Hippocampal formation (tissue), 2 donors: ENCODE measurements around the gene SBNO2.

ENCODE experiments used
- DNase-seq, 2 donors: peaks; one replicate each; lab custom pipeline; 2025; lab: John Stamatoyannopoulos, UW

Gene SBNO2

DNA sequence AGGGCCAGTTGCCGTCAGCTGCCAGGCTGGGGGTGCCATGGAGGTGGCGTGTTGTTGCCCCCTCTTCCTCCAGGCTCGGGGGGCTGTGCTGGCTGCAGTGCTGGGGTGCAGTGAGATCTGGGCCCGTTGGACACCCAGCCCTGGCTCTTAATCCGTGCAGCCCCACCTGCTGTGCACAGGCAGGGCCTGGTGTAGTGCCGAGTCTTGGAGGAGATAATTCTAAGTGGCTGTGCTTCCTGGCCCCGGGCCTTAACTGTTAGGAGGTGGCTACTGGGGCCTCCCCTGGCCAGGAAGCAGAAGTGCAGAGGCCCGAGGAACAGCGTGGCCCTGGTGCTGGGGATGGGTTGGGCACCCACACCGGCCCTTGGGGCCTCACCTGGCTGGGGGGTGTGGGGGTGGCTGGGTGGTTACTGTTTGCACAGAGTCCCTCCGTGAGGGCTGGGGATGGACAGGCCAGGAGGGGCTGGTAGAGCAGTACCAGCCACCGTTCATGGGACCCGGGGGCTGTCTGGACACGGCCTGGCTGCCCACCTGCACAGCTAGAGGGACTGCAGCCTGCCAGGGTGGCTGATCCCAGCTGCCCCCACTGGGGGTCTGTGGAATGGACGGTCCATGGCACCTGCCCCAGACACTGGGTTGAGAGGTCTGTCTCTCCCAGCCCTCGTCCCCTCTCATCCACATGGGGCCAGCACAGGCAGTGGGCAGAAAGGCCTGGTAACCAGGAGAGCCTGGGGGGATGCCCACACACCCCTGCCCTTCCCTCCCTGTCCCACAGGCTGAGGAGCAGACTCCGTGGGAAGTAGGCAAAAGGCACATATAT, 67.0 kb downstream of the SBNO2 start:
- no peak for DNase-seq

DNA sequence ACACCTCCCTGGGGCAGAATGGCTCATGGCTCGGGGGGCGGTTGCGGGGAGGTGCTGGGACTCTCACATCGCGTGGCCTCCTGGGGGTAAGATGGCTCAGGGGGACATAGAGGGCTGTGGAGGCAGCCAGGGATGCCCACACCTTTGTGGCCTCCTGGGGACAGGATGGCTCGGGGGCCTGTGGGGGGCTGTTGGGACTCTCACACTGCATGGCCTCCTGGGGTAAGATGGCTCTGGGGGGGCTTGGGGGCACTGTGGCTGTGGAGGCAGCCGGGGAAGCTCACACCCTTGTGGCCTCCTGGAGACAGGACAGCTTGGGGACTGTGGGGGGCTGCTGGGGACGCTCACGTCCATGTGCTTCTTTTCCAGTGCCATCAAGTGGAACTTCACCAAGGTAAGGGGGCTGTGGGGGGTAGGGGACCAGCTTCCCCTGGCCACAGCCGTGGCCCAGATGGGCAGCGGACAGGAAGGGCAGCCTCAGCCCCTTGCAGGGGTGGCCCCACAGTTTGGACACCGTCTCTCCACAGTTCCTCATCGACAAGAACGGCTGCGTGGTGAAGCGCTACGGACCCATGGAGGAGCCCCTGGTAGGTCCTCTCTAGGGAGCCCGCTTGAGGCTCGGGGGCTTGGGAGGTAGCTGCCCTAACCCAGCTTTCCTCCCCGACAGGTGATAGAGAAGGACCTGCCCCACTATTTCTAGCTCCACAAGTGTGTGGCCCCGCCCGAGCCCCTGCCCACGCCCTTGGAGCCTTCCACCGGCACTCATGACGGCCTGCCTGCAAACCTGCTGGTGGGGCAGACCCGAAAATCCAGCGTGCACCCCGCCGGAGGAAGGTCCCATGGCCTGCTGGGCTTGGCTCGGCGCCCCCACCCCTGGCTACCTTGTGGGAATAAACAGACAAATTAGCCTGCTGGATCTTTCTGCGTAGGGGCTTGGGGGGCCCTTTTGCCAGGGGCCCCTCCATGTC, 67.9 kb downstream of the SBNO2 start:
- no peak for DNase-seq

DNA sequence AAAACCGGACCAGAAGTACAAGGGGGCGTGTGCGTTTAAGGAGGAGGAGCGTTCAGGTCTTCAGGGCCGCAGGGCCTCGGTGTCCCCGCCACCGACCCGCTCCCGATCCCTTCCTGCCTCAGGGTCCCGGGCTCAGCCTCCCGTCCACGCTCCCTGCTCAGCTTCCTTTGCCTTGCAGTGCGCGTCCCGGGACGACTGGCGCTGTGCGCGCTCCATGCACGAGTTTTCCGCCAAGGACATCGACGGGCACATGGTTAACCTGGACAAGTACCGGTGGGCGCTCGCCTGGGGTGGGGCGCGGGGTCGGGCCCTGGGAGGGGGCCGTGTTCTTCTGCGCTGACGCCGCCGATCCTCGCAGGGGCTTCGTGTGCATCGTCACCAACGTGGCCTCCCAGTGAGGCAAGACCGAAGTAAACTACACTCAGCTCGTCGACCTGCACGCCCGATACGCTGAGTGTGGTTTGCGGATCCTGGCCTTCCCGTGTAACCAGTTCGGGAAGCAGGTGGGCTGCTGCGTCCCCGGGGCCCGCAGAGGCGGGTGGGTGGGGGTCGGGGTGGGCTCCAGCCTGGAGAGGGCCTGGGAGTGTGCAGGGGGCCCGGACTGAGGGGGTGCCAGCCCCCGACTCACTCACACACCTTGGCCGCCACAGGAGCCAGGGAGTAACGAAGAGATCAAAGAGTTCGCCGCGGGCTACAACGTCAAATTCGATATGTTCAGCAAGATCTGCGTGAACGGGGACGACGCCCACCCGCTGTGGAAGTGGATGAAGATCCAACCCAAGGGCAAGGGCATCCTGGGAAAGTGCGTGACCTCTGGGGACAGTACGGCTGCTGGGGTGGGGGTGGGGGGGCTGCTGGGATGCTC, 68.8 kb downstream of the SBNO2 start:
- DNase-seq: no peak

DNA sequence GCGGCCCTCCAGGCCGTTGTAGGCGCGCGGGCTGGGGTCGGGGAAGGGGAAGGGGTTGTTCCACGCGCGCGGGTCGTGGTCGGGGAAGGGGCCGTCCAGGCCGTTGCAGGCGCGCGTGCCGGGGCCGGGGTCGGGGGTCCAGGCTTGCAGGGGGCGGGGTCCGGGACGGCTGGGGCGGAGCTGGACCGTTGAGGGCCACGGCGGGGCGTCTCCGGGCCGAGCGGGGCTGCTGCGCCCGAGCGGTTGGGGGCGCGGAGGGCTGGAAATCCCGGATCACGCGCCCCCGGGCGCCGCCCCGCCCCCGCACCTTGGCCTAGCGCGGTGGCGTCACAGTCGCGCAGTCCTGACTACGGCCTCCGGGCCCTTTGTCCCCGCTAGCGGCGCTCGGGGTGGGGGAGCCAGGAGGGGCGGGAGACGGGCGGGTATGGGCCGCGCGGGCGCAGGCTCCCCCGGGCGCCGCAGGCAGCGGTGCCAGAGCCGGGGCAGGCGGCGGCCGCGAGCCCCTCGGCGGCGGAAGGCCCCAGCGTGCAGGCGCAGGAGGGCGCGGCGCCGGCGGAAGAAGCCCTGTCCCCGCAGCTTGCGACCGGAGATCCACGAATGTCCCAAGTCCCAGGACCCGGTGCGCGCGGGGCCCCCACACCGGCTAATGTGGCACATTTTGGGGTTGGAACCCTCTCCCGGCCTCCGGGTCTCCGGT, 69.6 kb downstream of the SBNO2 start:
- DNase-seq: peak; percentile 41 to 54

DNA sequence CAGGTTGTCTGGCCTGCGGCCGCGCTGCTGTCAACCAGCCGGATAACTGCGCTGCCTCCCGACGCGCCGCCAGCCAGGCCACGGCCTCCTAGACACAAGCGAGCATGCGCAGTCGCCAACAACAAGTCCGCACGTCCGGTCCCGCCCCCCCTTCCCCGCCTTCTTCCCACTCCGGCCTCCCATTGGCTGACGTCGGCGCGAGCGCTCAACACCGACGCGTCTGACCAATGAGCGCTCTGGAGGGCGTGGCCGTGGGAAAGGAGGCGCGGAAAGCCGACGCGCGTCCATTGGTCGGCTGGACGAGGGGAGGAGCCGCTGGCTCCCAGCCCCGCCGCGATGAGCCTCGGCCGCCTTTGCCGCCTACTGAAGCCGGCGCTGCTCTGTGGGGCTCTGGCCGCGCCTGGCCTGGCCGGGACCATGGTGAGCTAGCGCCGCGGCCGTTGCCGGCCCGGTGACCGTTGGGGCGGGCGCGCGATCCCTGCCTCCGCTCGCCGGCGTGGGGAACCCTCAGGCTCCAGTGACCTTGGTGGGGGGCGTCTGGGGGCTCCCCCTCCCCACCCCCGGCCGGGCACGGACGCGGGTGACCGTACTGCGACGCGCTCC, 70.3 kb downstream of the SBNO2 start, which contains the start of gene GPX4:
Gene GPX4, plus strand, starts transcription at position 287 of the 603 bp plus-strand sequence. Its CDS starts 50 bp downstream, at position 337.
- DNase-seq: peak; percentile 96 to 98

DNA sequence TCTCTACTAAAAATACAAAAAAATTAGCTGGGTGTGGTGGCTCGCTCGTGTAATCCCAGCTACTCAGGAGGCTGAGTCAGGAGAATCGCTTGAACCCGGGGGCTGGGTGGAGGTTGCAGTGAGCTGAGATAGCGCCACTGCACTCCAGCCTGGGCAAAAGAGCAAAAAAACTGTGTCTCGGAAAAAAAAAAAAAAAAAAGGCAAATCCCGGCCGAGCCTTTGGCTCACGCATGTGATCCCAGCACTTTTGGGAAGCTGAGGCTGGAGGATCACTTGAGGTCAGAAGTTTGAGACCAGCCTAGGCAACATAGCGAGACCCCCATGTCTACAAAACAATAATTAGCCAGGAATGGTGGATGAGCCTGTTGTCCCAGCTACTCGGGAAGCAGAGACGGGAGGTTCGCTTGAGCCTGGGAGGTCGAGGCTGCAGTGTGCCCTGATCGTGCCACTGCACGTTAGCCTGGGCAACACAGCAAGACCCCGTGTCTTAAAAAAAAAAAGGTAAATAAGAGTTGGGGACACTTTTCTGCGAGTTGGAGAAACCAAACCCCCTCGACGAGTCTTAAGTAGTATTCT, 70.8 kb downstream of the SBNO2 start:
- no peak for DNase-seq

DNA sequence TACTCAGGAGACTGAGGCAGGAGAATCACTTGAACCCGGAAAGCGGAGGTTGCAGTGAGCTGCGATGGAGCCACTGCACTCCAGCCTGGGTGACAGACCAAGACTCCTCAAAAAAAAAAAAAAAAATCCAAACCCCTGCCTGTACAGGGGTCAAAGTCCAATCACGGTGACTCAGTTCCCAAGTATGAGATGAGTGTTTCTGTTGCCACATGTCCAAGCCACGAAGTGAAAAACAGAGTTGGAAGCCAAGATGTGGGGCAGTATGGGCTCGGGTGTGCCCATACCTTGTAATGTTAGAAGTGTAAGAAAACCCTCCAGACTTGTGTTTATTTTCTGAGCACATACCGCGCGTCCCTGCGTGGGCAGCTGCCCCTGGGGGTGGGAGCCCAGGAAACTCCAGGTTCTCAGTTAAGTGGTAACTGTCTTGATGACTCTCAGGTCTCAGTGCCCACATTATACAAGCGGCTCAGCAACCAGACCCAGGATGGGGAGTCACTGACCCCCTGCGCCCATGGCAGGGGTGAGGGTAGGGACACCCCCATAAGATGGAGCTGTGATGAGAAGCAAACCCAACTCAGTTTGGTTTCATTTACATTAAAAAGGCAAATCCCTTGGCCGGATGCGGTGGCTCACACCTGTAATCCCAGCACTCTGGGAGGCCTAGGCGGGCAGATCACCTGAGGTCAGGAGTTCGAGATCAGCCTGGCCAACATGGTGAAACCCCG, 71.5 kb downstream of the SBNO2 start:
- DNase-seq: no peak

DNA sequence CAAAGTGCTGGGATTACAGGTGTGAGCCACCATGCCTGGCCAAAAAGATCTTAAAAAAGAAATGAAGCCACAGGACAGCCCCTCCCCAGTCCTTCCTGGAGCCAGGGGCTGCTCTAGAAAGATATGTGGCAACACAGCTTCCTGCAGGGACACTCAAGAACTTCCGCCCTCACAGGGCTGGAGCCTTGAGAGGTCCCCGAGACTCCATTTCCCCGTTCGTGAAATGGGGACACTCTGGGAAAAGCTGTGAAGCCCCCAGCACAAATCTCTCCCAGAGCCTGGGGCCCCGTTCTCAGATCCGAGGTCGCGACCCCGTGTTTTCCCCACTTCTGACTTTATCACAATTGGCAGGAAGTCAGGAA, 72.8 kb downstream of the SBNO2 start:
- DNase-seq: no peak

DNA sequence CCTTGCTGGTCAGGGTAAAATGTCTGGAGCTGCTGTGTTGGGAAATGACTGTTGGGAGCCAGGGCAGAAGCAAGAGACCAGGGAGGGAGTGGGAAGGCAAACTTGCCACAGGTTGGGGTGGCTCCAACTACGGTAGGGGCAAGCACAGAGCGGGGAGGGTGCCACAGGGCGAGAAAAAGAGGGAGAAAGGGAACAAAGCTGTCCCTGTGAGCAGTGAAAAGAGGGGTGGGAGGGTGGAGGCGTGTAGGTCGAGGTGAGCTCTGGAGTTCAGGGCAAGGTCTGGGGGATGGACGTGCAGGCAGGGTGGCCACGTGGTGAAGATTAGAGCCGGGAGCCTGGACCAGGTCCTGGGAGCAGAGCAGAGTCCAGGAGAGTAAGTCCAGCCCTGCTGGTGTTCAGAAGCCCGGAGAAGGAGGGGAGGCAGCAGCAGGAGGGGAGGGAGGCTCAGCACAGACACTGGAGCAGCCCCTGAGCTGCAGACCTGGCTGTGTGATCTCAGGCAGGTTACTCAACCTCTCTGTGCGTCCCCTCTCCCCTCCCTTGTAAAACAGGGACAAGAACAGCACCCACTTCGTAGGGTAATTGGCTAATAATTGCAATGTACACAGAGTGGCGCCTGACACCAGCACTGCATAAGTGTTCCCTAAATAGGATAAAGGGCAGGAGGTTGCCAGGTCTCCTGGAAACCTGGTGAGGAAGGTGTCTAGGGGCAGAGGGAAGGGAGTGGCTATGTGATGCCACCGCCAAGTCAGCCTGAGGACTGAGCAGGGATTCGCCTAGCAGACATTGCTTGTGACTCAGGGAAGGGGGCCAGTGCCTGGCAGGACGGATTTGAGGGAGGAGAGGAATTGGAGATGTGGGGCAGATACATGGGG, 75.7 kb downstream of the SBNO2 start:
- DNase-seq: no peak

DNA sequence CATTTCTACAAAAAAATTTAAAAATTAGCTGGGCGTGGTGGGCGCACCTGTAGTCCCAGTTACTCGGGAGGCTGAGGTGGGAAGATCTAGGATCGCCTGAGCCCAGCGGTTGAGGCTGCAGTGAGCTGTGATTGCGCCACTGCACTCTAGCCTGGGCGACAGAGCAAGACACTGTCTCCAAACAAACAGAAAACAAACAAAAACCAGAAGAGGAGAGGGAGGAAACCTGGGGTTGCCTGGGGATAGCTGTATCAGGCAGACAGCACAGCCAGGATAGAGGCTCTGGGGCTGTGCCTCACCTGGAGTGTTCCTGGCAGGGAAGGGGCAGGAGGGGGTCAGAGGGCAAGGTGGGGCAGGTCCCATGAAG, 76.3 kb downstream of the SBNO2 start:
- DNase-seq: no peak

DNA sequence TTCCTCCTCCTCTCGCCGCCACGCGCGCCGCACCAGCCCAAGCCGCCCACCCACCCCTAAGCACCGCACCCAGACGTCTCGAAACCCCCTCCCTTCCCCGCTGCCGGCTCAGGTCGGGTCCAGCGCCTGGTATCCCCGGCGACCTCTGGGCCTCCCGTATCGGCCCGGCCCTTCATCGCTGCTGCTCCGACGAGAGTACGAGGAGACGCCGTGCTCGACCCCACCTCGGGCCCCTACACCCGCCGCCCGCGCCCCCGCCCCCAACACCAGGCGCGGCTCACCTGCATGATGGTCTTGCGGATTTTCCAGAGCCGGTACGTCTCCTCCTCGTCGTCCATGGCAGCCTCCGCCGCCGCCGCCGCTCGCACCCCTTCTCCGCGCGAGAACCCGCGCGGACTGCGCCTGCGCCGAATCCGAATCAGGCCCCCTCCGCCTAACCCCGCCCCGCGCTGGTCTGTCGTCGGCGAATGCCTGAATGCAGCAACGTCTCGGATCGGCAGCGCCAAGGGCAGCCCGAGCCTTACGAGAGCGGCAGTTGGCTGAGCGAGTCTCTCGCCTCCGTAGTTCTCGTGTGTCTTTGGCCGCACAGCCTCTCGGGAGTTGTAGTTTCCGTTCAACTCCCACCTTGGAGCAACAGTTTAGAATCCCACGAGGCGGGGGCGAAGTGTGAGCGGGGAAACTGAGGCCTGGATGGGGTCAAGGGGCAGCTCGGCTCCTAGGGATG, 78.9 kb downstream of the SBNO2 start, which contains the start of gene POLR2E:
Gene POLR2E, minus strand, starts transcription at position 398 of the 724 bp plus-strand sequence. Its CDS starts 60 bp downstream, at position 338.
- DNase-seq: peak; percentile 98 to 99

DNA sequence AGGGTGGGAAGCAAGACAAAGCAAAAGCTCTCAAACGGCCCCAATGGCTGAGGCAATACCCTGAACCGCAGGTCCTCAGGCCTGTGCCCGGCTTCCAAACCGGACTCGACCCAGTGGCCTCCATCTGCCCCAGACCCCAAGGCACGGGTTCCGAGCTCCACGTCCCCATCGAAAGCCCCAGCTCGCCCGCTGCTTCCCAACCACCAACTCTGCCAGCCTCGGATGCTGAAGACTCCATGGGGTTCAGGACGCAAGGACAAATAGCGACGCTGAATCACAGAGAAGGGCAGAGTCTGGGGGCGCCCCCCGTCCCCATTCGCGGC, 79.5 kb downstream of the SBNO2 start:
- DNase-seq: no peak

DNA sequence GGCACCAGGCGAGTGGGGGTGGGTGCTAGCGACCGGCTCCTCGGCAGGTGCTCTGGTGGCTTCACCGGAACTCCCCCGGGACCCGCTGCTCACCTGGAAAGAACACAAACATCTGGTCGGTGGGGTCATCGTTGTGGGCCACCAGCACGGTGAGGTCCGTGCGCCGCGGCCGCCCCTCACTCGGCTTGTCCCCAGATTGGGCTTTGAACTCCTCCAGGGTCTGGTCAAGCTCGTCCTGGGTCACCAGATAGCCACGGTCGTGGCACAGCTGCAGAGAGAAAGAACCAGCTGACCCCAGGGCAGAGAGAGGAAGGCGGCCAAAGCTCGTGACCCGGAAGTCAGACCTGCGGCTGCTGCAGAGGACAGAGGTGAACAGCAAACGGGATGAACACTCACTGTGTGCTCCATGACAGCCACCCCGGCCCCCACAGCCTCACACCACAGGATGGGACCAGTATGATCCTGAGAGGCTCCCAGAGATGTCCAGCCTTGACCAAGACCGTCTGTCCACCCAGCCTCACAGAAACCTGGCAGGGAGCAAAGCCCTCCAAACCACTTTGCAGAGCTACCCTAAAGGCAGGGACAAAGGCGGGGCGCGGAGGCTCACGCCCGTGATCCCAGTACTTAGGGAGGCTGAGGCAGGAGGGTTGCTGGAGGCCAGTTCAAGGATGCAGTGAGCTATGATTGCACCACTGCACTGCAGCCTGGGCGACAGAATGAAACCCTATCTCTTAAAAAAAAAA, 80.1 kb downstream of the SBNO2 start:
- DNase-seq: no peak

DNA sequence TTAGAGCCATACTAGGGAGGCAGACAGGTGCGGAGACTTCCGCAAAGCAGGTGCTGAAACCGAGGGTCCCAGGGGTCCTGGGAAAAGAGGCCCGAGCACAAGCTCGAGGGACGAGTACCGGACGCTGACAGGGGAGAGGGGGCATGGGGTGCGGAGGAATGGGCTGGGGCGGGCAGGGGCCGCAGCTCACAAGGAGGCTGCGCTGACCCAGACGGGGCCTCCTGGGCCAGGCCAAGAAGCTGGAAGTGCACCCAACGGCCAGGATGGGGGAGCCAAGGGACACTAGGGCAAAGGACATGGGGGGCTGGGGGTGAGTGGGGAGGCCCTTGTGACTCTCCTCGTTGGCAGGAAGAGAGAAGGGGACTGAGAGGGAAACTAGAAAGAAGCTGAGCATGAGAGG, 80.7 kb downstream of the SBNO2 start:
- no peak for DNase-seq

DNA sequence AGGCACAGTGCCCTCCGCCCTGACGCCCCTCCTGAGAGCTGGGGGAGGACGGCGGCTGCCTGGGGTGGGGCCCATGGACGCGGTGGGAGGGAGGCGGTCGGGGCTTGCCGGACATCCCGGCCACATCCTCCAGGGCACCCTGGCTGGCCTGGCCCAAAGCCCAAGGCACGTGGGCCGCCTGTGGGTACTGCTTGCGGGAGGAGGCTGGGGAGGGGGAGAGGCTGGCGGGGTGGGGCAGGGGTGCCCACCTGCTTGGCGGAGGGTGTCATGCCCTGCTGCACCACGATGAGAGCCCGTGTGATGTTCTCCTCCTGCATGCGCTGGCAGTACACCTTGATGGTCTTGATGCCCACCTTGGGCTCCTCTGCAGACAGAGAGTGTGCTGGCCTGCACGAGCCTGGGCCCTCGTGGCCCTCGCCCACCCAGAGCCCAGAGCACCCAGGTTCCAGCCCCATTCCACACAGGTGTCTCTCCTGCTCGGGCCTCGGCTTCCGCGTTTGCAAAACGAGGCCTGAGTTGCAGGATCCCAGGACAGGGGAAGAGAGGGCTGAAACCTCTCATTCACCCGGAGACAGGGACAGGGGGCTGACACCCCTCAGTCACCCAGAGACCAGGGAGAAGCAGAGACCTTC, 82.4 kb downstream of the SBNO2 start:
- DNase-seq: no peak

DNA sequence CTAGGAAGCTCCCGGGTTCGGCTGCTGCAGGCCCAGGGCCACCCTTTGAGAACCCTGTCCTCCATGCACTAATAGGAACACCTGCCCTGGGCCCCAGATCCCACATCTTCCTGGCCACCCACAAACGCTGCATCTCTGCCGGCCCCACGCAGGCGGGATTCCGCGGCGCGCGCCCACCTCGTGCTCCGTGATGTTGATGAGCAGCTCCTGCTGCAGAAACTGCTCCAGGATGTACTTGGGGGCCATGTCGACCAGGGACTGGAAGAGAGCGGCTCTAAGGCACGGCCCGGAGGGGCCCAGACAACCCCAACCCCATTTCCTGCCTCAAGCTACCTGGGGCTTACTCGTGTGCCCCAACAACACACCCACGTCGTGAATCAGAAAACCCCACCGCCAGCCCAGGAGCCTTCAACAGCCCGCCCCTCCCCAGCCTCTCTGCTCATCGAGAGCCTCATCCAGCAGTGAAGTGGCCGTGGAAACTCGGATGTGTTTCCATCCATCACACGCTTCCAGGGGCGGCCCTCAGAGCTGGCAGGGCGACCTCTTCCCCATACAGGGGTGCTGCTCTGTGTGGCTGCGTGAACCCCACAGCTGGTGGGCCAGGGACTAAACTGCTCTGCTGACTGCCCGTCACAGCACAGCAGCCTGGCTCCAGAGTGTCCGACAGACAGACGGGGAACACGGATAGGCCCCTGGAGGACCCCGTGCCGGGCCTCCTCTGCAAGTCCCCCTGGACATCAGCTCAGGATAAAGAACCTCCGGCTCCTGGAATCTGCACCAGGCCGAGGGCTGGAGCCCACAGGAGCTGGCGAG, 83.1 kb downstream of the SBNO2 start:
- DNase-seq: no peak
